GM18858 (cell line): ENCODE data around the gene TAGLN2.

Source experiments
- ATAC-seq: cut with Tn5 transposase; IDR thresholded peaks from one replicate; pipeline ENCODE4 v1.9.1; 2021; ENCODE audit not compliant: unreplicated experiment

TAGLN2 gene

DNA sequence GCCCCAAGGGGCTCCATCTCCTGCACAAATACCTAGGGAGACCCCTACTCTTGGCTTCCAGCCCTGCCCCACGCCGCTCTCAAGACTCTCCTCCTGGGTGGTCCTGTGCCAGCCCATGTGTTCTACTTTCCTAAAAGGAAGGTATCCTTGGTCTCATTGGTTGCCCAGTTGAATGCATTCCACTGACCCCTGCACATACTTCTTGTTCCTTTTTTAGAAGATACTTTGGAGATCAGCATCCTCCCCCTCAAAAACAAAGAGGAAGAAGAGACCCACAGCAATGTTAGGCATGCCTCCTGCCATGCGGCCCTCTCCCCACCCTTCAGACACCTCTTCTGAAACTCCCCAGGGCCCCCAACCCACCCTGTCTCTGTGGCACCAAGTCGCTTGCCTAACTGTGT, 24.7 kb upstream of the TAGLN2 start:
- no peak for ATAC-seq

DNA sequence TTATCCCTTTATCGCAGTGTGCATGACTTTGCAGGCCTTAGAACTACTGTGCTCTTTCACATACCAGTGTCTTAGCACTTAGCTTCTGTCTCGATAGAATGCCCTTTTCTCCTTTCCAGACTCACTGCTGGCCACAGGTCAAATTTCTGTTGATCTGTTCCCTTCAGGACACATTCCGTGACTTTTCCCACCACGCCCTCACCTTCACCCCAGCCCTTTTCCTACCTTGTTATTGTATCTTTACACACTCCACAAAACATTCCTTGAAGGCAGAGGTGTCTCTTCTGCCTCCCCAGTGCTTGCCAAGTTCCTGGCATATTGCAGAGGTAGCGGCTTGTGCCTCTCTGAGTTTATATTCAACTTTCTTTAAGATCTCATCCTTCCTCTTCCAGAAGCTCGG, 23.8 kb upstream of the TAGLN2 start:
- no peak for ATAC-seq

DNA sequence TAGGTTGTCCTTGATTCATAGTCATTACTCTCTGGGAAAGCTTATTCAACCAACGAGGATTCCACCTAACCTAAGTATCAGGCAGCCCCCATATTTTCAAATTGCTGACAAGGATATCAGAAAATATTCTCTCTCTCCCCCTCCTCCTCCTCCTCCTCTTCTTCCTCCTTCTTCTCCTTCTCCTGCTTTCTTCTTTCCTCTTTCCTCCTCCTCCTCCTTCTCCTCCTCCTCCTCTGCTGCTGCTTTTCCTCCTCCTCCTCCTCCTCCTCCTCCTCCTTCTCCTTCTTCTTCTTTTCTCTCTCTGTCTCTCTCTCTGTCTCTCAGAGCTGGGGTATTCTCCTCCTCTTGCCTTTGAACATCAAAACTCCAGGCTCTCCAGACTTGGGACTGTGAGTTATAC, 22.6 kb upstream of the TAGLN2 start:
- ATAC-seq: no peak

DNA sequence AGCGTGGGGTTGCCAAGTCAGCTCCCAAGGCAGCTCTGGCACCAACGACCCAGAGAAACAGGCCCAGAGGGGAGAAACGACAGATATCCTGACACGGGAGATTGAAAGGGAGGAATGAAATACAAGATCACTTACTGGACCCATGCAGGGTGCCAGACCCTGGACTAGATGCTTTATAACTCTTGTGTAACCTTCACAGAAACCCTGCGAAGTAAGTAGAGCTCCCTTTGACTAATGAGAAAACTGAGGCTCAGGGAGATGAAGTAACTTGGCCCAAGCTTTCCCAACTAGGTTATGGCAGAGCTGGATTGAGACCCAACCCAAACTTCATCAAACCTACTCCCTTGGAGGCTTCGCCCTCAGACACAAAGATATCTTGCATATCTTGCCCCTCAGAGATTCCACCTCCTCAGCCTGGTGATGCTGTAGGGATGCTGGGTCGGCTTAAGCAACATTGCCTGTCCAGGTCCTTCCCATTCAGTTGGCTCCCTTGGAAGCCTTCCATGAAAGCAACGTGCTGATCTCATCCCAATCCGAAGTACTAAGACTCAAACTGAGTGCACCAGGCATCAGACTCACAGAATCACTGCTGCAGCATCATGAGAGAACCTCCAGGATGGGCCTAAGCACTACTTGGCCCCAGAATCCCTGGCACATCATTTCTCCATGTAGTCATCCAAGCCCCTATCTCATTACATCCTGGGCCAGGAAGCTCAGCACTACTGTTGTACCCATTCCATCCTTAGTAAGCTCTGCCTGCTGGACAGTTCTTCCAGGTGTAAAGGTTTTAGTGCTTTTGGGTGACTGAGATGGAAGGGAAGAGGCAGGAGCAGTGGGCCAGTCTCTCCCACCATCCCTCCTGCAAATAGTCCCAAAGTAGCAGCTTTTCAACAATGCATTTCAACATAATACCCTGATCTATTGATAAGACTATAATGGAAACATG, 21.2 kb upstream of the TAGLN2 start:
- ATAC-seq: no peak

DNA sequence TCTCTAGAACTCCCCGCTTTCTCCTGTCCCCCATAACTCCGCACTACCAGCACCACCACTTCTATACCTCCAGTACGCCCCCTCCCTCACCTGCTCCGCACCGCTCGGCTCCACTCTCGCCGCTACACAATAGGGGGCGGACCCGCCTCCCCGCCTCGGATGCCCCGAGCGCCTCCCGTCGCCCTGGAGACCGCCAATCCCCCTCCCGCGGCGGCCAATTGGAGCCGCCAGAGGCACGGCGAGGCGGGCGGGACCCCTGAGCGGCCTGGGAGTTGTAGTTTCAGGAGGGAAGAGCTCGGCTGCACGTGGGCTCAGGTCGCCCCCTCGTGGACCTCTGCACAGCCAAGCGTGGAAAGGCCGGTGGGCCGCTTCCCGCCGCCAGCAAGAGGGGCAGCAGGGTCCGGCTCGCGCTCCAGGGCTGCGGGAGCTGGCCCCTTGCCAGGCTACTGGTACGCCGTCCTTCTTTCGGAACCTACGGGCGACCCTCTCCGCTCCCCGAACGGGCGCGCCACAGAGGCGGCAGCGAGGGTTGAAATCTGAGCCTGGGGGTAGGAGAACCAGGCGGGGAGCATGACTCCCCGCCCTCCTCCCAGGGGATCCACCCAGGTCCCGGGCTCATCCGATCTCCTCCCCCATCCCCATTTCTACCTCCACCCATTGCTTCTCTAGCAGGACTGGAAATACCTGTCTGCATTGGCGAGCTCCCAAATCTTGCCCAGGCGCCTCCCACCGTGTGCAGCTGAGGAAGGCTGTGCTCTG, 20.4 kb upstream of the TAGLN2 start, which contains the start of gene IGSF9:
IGSF9 (minus strand) TSS at position 131 of the 759 bp plus-strand sequence. CDS start 2,159 bp downstream, outside the sequence.
- ATAC-seq: no peak

DNA sequence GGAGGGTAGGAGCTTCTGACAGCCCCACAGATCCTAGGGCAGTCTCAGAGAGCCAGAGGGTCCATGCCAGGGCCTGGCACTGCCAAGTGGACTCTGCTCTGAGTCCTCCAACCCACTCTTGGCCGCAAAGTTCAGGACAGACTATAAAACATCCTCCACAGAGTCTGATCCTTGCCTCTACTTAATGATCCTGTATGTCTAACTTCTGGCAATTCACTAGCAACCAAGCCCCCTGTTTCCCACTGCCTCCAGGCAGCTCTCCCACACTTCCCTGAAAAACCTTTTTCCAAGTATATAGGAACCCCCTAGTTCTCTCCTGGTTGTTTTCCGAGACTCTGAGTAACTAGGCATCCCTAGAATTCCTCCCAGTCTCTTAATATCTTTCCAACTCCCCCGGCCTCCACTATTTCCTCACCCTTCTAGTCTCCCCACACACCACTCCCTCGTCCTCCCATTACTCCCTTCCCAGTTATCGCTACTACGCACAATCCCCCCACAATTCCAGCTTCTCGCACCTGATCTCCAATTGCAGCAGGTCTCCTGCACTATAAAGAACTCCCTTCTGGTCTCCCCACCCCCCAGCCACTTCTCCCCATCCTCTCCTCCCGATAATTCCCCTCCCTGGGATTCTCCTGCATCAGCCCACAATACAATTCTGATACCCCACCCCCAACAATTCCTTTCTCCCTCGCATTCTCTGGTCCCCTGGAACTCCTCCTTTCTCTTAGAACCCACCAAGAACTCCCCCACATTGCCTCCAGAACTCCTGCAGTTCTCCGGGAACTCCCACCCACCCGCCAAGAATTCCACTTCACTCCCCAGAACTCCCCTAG, 19.5 kb upstream of the TAGLN2 start:
- ATAC-seq: no peak

DNA sequence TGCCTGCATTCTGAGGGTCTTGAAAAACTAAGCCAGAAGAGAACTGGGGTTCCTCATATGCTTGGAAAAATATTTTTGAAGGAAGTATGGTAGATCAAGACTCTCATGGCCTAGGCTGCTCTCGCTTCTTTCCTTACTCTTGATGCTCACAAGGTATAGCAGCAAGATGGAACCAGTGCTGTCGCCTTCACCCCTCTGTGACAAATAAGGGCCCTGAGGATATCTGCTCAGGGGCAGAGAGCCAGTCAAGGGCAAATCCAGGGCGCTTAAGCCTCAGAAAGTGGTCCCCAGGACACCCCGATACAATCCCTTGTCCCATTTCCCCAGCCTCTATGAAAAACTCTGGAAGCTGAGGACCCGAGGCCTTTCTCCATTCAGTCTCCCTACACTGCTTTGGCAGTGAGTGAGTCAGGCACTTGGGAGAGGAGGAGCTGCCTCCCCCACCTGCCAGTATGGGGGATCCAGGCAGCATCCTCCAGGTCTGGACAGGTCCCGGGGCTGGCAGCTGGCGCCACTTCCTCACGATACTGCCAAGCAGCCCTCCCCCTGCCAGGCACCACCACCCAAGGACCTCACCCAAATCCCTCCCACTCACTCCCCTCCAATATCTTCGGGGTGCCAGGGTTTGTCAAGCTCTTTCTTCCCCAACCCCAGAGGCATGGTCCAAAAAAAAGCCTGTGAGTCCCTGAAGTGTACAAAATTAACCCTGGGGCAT, 18.8 kb upstream of the TAGLN2 start:
- ATAC-seq: no peak

DNA sequence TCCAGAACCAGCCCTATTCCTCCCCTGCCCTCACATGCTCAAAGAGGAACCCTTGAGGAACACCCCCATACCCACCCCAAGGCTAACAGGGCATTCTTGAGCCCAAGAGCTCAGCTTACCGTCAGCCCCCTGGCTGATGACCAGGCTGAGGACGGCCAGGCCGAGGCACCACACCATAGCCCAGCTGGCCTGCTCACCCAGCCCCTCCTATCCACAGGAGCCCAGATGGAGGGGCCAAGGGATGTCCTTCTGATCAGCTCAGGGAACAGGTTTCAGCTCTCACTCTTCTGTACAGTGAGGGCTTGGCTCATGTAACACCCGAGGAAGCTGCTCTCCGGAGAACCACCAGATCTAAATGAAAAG, 18.0 kb upstream of the TAGLN2 start:
- no peak for ATAC-seq

DNA sequence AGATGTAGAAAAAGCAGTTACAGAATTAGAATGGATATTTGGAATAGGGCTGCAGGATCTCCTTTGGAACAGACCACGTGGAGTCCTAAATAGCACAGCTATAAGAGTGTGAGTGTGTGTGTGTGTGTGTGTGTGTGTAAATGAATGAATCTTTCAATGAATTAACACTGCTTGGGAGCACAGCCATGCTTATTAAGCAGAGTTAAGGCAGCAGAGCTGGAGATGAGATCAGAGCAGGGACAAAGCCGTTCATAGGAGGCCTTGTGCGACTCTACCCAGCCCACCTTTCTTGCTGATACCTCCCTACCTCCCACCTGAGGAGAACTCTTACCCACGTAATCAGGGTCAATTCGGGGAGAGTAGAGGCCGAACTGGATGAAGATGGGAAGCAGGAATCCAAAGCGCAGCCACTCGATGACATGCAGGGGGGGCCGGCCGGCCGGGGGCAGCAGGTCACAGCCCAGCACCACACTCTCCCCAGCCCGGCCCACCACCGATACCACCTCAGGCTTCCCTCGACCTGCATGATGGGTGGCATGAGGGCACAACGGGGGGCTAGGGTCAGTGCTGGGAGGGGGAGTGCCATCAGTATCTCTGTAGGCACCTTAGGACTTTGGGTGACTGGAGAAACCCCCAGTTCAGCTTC, 17.4 kb upstream of the TAGLN2 start:
- no peak for ATAC-seq

DNA sequence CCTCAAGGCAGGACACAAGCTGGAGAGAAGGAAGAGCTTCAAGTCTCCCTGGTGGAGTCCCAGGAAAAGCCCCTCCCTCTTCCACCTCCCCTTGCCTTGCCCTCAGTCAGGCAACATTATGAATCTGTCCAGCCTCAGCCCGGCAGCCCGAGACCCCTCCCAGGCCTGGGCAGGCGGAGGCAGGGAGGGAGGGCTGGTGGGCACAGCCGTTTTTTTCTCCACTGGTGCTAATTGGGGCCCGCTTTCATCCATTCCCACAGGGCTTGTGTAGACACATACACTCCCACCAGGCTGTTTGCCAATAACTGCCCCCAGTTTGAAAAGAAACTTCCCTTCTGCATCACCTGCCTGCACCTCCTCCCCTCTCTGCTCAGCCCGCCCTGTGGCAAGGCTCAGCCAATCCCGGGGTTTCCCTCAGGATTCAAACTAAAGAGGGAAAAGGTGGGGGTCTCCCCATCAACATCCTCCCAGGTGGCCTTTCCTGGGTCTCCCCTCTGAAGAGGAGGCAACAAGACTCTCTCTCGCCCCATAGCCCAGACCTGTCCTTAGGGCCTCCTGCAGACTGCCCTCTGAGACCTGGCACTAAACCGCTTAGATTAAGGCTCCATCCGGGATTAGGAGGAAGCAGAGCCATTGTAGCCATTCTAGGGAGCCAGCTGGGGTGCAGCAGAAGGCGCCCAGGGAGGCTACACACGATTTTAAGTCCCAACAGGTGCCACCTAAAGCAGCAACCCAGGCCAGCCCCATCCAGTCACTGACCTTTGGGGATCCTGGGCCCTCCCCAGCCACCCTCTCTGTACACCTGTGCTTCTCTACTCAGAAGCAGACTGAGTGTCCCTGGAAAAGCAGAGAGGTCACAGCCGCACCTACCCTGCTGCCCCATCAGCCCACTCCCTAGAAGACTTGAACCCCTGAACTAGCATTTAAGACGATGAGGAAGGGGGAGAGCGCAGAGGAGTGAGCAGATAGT, 16.6 kb upstream of the TAGLN2 start:
- ATAC-seq: no peak

DNA sequence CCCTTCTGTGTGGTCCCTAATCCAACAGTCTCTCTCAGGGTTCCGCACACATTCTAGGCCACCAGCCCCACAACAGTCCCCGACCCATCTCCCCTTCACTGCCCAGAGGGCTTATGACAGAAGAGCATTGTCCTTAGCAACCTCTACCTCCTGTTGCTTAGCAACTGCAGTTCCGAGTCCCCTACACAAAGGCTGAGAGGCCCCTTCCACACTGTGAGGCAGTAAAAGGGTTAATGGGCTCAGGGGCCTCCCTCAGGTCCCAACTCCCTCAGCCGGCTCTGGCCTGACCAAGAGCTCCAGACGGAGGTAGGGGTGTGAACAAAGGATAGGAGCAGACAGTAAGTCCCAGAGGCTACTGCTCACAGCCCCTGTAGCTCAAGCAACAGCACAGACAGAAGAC, 15.8 kb upstream of the TAGLN2 start:
- no peak for ATAC-seq

DNA sequence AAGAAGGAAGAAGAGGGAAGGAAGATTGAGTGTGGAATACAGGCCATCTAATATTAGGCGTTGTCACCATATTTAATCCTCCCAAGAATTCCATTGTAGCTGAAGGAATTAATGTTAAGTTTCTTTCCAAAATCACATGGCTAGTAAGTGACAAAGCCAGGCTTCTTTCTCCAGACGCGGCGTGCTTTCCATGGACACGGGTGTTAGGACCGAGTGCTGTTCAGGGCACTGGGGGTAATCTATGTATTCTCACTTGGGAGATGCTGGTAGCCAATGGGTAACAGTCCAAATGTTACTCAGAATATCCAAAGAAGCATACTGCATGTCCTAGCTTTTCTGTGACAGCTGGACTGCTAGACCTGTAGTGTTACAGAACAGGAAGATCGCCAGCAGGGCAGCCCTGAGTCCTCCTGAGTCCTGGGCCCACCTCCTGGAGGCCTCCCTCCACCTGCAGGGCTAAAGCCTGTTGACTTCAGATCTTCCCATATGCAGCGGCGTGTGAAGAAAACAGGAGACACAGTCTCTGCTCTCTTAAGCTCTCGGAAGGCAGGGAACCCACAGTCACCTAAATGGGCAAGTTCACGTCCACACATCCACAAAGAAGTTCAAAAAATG, 14.8 kb upstream of the TAGLN2 start:
- ATAC-seq: no peak

DNA sequence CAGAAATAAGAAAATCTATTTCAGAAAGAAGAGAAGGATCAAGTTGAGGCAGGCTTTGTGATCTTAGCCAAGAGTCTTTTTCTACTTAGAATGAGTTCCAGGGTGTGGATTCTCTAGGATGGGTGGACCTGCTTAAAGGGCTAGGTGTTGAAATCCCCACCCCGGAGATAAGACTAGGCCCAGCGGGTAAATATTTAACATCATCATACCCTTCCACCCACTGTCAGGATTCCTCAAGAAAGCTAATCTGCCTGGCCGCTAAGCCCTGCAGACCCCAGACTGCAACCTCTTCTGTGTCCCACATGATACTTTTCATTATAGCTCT, 14.3 kb upstream of the TAGLN2 start:
- ATAC-seq: no peak

DNA sequence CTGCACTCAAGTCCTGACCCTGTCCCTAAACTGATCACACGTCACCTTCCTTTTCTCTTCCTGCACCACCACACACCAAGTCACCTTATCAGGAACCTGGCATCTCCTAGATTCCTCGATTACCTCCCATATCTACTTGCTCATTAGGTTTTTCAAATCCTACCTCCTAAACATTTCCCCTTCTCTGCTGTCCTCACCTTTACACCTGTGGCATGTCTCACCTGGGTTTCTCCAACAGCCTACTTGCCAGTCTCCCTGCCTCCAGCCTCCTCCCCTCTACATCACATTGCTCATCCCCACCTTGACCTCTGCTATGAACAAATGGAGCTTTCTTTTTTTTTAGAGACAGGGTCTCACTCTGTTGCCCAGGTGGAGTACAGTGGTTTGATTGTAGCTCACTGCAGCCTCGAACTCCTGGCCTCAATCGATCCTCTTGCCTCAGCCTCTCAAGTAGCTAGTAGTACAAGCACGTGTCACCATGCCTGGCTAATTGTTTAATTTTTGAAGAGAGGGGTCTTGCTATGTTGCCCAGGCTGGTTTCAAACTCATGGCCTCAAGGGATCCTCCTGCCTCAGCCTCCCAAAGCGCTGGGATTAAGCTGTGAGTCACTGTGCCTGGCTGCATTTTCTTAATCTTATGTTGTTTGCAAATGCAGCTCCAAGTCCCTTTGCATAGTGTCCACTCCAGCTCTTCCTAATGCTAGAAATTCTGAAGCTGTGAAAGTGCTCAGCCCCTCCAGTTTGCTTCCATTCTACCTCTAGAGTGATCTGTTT, 13.8 kb upstream of the TAGLN2 start:
- no peak for ATAC-seq

DNA sequence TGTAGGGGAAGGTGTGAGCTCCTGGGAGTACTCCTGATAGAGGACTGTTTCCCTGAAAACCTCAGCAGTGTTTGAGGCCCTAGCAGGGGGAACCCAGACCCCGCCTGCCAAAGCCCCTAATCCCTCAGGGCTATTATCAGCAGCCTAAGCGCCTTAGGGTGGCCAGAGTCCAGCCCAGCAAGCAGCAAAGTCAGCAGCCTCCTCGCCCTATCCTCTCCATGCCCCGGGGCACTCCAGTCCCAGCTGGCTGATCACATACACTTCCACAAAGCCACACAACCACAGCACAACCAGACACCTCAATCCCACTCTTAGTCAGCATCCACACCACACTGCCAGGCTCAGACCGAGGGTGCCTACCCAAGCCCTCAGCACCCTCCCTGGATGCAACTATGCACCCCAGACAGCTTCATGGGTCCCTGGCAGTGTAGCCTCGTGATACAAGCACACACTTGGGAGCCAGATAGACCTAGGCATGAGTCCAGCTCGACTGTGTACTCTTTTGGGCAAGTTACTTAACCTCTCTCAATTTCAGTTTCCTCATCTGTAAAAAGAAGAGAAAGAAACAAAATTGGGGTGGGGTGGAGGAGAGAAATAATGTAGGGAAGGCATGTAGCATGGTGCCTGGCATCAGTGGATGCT, 13.0 kb upstream of the TAGLN2 start:
- ATAC-seq: no peak

DNA sequence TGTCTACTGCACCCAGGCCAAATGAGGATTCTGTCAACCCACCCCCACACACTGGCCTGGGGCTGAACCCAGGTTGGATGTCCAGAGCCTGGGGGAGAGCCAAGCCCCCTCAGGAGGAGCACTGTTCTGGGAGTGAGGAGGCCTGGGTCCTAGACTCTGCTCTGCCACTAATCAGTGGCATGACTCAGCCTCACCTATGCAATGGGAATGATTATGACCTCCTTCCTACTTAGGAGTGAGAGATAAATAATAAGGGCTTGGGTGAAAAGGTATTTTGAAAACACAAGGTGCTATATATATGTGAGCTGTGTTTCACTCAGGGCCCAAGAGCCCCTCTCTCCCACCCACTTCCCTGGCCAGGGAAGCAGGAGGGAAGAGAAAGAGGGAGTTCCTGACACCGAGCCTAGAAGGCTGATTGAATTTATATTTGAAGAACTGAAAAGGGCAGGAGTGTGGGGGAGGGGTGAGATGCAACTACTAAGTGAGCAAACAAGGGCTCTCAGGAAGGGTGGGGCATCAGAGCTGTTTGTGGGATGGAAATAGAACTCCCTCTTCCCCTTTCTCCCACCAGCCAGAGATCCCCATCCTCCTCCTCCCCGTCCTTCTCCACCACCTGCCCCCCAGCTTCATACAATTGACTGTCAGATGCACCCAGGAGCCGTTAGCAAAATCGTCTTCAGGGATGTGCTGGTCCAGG, 11.9 kb upstream of the TAGLN2 start:
- ATAC-seq: no peak
